Measurements from ENCODE around the gene BOK. TPM values are rescaled to one million over a fixed set of nuclear protein-coding genes. Genes with fewer than 3 reads are reported as not detected.
A peak's percentile ranks its signal among the peaks of the same experiment; 100 is the strongest.

Gene BOK
- total RNA-seq, 1 donor from 2014 or later = 110 TPM

- Mint-ChIP-seq H3K27ac (ENCODE audit: unreplicated experiment) (no peak overlapping the region), H3K4me1 (ENCODE audit: unreplicated experiment) (peaks cover 12% of the 10 kb centered on the region)
- TF ChIP-seq CTCF (IDR thresholded peaks at IDR 0.05; ENCODE audit: unreplicated experiment) = no peak
Observed at GRCh38 chr2:241545523-241546473, 12.7 kb upstream of the BOK start.

GRCh38 chr2:241546771-241547498 lies 11.6 kb upstream of the BOK start:
- peak overlapping the region; percentile 78 for H3K4me3 Mint-ChIP-seq (ENCODE audit: unreplicated experiment)
- peaks cover 12% of the 10 kb centered on the region for H3K4me1 Mint-ChIP-seq (ENCODE audit: unreplicated experiment)
- no peaks in the 10 kb centered on the region for H3K36me3 Mint-ChIP-seq (ENCODE audit: low read depth, unreplicated experiment)
- no peaks in the 10 kb centered on the region for H3K9me3 Mint-ChIP-seq (ENCODE audit: unreplicated experiment)
- peak; percentile 43 for DNase-seq (ENCODE audit: low spot score)
- H3K27me3 Mint-ChIP-seq (ENCODE audit: unreplicated experiment) = peaks cover 5% of the 10 kb centered on the region
- no peak overlapping the region for H3K27ac Mint-ChIP-seq (ENCODE audit: unreplicated experiment)
- TF ChIP-seq CTCF (IDR thresholded peaks at IDR 0.05; ENCODE audit: unreplicated experiment) = no peak

More at GRCh38 chr2:241545523-241546473, 12.7 kb upstream of the BOK start:
- DNase-seq (ENCODE audit: low spot score) = no peak
- no peaks in the 10 kb centered on the region for H3K9me3 Mint-ChIP-seq (ENCODE audit: unreplicated experiment)
- no peak overlapping the region for H3K4me3 Mint-ChIP-seq (ENCODE audit: unreplicated experiment)
- peaks cover 5% of the 10 kb centered on the region for H3K27me3 Mint-ChIP-seq (ENCODE audit: unreplicated experiment)
- no peaks in the 10 kb centered on the region for H3K36me3 Mint-ChIP-seq (ENCODE audit: low read depth, unreplicated experiment)

GRCh38 chr2:241547781-241548450 lies 10.6 kb upstream of the BOK start:
- peaks cover 12% of the 10 kb centered on the region for H3K4me1 Mint-ChIP-seq (ENCODE audit: unreplicated experiment)
- no peak for TF ChIP-seq CTCF (IDR thresholded peaks at IDR 0.05; ENCODE audit: unreplicated experiment)

GRCh38 chr2:241548451-241548835 lies 10.1 kb upstream of the BOK start:
- Mint-ChIP-seq H3K27me3 (ENCODE audit: unreplicated experiment) (peaks cover 8% of the 10 kb centered on the region), H3K4me3 (ENCODE audit: unreplicated experiment) (no peak overlapping the region), H3K27ac (ENCODE audit: unreplicated experiment) (no peak overlapping the region), H3K36me3 (ENCODE audit: low read depth, unreplicated experiment) (no peaks in the 10 kb centered on the region), H3K9me3 (ENCODE audit: unreplicated experiment) (no peaks in the 10 kb centered on the region), H3K4me1 (ENCODE audit: unreplicated experiment) (peaks cover 15% of the 10 kb centered on the region)
- no peak for DNase-seq (ENCODE audit: low spot score)
- TF ChIP-seq CTCF (IDR thresholded peaks at IDR 0.05; ENCODE audit: unreplicated experiment) = no peak

More at GRCh38 chr2:241547781-241548450, 10.6 kb upstream of the BOK start:
- no peaks in the 10 kb centered on the region for H3K36me3 Mint-ChIP-seq (ENCODE audit: low read depth, unreplicated experiment)
- peak overlapping the region; percentile 64 for H3K27ac Mint-ChIP-seq (ENCODE audit: unreplicated experiment)
- H3K27me3 Mint-ChIP-seq (ENCODE audit: unreplicated experiment) = peaks cover 6% of the 10 kb centered on the region
- H3K4me3 Mint-ChIP-seq (ENCODE audit: unreplicated experiment) = no peak overlapping the region
- no peaks in the 10 kb centered on the region for H3K9me3 Mint-ChIP-seq (ENCODE audit: unreplicated experiment)
- DNase-seq (ENCODE audit: low spot score) = no peak

All from endothelial cell (in vitro differentiated cells).